GM13977 (cell line): Measurements from ENCODE around the gene FIG4.
"Not testable (repeated sequence)": the region's sequence is repeated elsewhere in the genome, so short reads cannot be mapped to it uniquely, and the experiment has no call there.

Experiments
- DNase-seq: peaks from one replicate; pipeline ENCODE4 v3.0.0; 2012; ENCODE audit warnings: low spot score
- CTCF ChIP-seq: IDR thresholded peaks from 2 replicates; pipeline ENCODE4 v1.5.1; 2012; ENCODE audit warnings: mild to moderate bottlenecking, control low read depth; ENCODE audit not compliant: insufficient read depth; ENCODE audit errors: extremely low read depth, missing control alignments
- in situ Hi-C: fragments of 300-500 bp; cut with MboI; formaldehyde crosslinking; loops from one replicate; pipeline ENCODE4 v1.12.0; 2022; ENCODE audit warnings: low sequenced_read_pairs, low pct_unique_long_range_greater_than_20kb, mixed read lengths, inconsistent platforms; ENCODE audit not compliant: unreplicated experiment

The FIG4 gene

GRCh38 chr6:109669811-109670210 lies 21.3 kb upstream of the FIG4 start:
- DNase-seq: no peak
- TF ChIP-seq CTCF: no peak
- in situ Hi-C loops: no loop called here

GRCh38 chr6:109671733-109672132 lies 19.4 kb upstream of the FIG4 start:
- TF ChIP-seq CTCF: no peak
- DNase-seq: no peak
- in situ Hi-C loops: no loop called here

GRCh38 chr6:109672175-109672574 lies 18.9 kb upstream of the FIG4 start:
- no peak for TF ChIP-seq CTCF
- DNase-seq: no peak
- in situ Hi-C loops: no loop called here

GRCh38 chr6:109672839-109673238 lies 18.3 kb upstream of the FIG4 start:
- in situ Hi-C loops: no loop called here
- DNase-seq: no peak
- TF ChIP-seq CTCF: no peak

GRCh38 chr6:109676724-109677123 lies 14.4 kb upstream of the FIG4 start:
- DNase-seq: no peak
- in situ Hi-C loops: loop anchor here (25.0 kb wide), 1 partner anchor 164 kb away; no protein-coding TSS in a partner anchor
- no peak for TF ChIP-seq CTCF

- TF ChIP-seq CTCF: no peak
- no peak for DNase-seq
- in situ Hi-C loops: loop anchor here (25.0 kb wide), 1 partner anchor 166 kb away; no protein-coding TSS in a partner anchor
Observed at GRCh38 chr6:109678240-109678639, 12.9 kb upstream of the FIG4 start.

- in situ Hi-C loops: loop anchor here (25.0 kb wide), 1 partner anchor 167 kb away; no protein-coding TSS in a partner anchor
- not testable (repeated sequence) for DNase-seq
Observed at GRCh38 chr6:109678661-109679505, 12.2 kb upstream of the FIG4 start.
